GM12878 (cell line): ENCODE data around the gene PAX5. TPM values are rescaled to one million over a fixed set of nuclear protein-coding genes. Genes with fewer than 3 reads are reported as not detected.

ENCODE experiments used
- ATAC-seq: fragments of 200-7000 bp; cut with Tn5 transposase; 3 replicates; pipeline ENCODE4 v1.9.1; 2020; ENCODE audit warnings: mild to moderate bottlenecking, moderate library complexity
- BruUV-seq: library from RNA; stranded (reverse); fragments of 400-500 nt; replicated peaks from 2 replicates; lab custom pipeline; 2021; lab: Mats Ljungman, UMichigan
- CTCF ChIA-PET: fragments of 300-600 bp; sonication (Branson Sonifier 250); formaldehyde crosslinking; extraction: SDS; loops from one replicate; lab custom pipeline; 2021; ENCODE audit warnings: inconsistent platforms; lab: Yijun Ruan, JAX
- POLR2A ChIA-PET: fragments of 350-600 bp; formaldehyde crosslinking; extraction: SDS; loops from one replicate; lab custom pipeline; 2021; ENCODE audit warnings: inconsistent platforms; lab: Charles Lee
- RAD21 ChIA-PET: fragments of 300-600 bp; sonication (Branson Sonifier 250); formaldehyde crosslinking; loops from one replicate; lab custom pipeline; 2023; ENCODE audit warnings: antibody characterized with exemption; ENCODE audit not compliant: unreplicated experiment; lab: Charles Lee
- SMC1A ChIA-PET: fragments of 300-600 bp; sonication (Branson Sonifier 250); formaldehyde crosslinking; loops from one replicate; lab custom pipeline; 2023; ENCODE audit not compliant: unreplicated experiment, uncharacterized antibody; lab: Charles Lee
- DNase-seq: peaks from one replicate; pipeline ENCODE4 v3.0.0-alpha.2; 2011; ENCODE audit warnings: low read depth, low spot score
- FAIRE-seq: peaks from 3 replicates; lab custom pipeline; 2011; peaks lifted over from hg19 to GRCh38; lab: Jason Lieb, UNC
- H2AFZ ChIP-seq: 2 replicates; pipeline ENCODE4 v1.6.0; 2011; ENCODE audit warnings: low read depth, low read length, control low read depth; ENCODE audit not compliant: control insufficient read depth
- H3K27ac ChIP-seq: 2 replicates; pipeline ENCODE4 v1.5.1; 2011; ENCODE audit warnings: control low read depth; ENCODE audit not compliant: control insufficient read depth, insufficient read depth
- H3K27me3 ChIP-seq, 2 experiments: replicated peaks in 1 of 2; 2 replicates each; pipeline versions ENCODE4 v1.6.0 to v1.6.1; 2011; ENCODE audit warnings: low read length in 1 of 2; ENCODE audit not compliant: control insufficient read depth in 2 of 2, insufficient read depth in 2 of 2
- H3K36me3 ChIP-seq, 2 experiments: 2 replicates each; pipeline ENCODE4 v1.5.1; 2011; ENCODE audit warnings: low read length in 1 of 2; ENCODE audit not compliant: control insufficient read depth in 2 of 2, insufficient read depth in 2 of 2
- H3K4me1 ChIP-seq: 2 replicates; pipeline ENCODE4 v1.6.1; 2011; ENCODE audit warnings: mild to moderate bottlenecking, low read length, moderate library complexity, mixed read lengths; ENCODE audit not compliant: control insufficient read depth, insufficient read depth
- H3K4me2 ChIP-seq: 2 replicates; pipeline ENCODE4 v1.6.0; 2011; ENCODE audit warnings: control low read depth; ENCODE audit not compliant: control insufficient read depth, insufficient read depth
- H3K4me3 ChIP-seq: fragments of 200-600 bp; sonication (generic); 2 replicates; pipeline ENCODE4 v1.5.1; 2016
- H3K79me2 ChIP-seq: 2 replicates; pipeline ENCODE4 v1.6.0; 2011; ENCODE audit warnings: low read length; ENCODE audit not compliant: control insufficient read depth, insufficient read depth
- H3K9ac ChIP-seq: 2 replicates; pipeline ENCODE4 v1.8.0; 2011; ENCODE audit warnings: low read length, control low read depth, mixed read lengths; ENCODE audit not compliant: control insufficient read depth, insufficient read depth
- H3K9me3 ChIP-seq: replicated peaks from 3 replicates; pipeline ENCODE4 v1.5.1; 2011; ENCODE audit warnings: mild to moderate bottlenecking, low read length; ENCODE audit not compliant: control insufficient read depth, insufficient read depth
- H4K20me1 ChIP-seq: 2 replicates; pipeline ENCODE4 v1.6.0; 2011; ENCODE audit not compliant: control insufficient read depth, insufficient read depth
- ASH2L ChIP-seq: fragments of 300-600, 200-600 bp; sonication (generic); IDR thresholded peaks from 2 replicates; pipeline ENCODE4 v1.6.1; 2017; ENCODE audit warnings: low read depth, mild to moderate bottlenecking, borderline replicate concordance
- ATF2 ChIP-seq: IDR thresholded peaks from 2 replicates; pipeline ENCODE4 v1.6.1; 2012; ENCODE audit warnings: low read length, inconsistent platforms
- BMI1 ChIP-seq: fragments of 450-650 bp; IDR thresholded peaks from 2 replicates; pipeline ENCODE4 v1.6.1; 2016; ENCODE audit warnings: mild to moderate bottlenecking, moderate library complexity, borderline replicate concordance
- CBX5 ChIP-seq: sonication (generic); IDR thresholded peaks from 2 replicates; pipeline ENCODE4 v1.6.1; 2016; ENCODE audit warnings: low read depth, moderate library complexity, mild to moderate bottlenecking, inconsistent platforms
- CHD4 ChIP-seq: fragments of 200-600 bp; sonication (generic); IDR thresholded peaks from 2 replicates; pipeline ENCODE4 v1.6.1; 2016; ENCODE audit warnings: mild to moderate bottlenecking
- GATAD2B ChIP-seq: fragments of 450-650 bp; conservative IDR thresholded peaks from 2 replicates; pipeline ENCODE4 v1.6.1; 2017; ENCODE audit warnings: low read depth, mild to moderate bottlenecking, moderate library complexity
- HDAC2 ChIP-seq: fragments of 200-600 bp; sonication (generic); IDR thresholded peaks from 2 replicates; pipeline ENCODE4 v1.6.1; 2017
- IRF4 ChIP-seq: IDR thresholded peaks from 2 replicates; pipeline ENCODE4 v1.6.1; 2011; ENCODE audit warnings: low read depth, low read length
- JUND ChIP-seq: IDR thresholded peaks from 2 replicates; pipeline ENCODE4 v1.6.1; 2012; ENCODE audit warnings: low read depth, mild to moderate bottlenecking, low read length, improper control_type of control experiment, moderate library complexity
- MYB ChIP-seq: fragments of 150-350 bp; IDR thresholded peaks from 2 replicates; pipeline ENCODE4 v1.6.1; 2014; ENCODE audit warnings: mild to moderate bottlenecking, low read depth, low read length, borderline replicate concordance
- NFIC ChIP-seq: IDR thresholded peaks from 2 replicates; pipeline ENCODE4 v1.6.1; 2012; ENCODE audit warnings: low read depth, mild to moderate bottlenecking, inconsistent platforms, low read length, moderate library complexity
- RUNX3 ChIP-seq: IDR thresholded peaks from 2 replicates; pipeline ENCODE4 v1.6.1; 2012; ENCODE audit warnings: low read length, inconsistent platforms
- SIN3A ChIP-seq: IDR thresholded peaks from 2 replicates; pipeline ENCODE4 v1.6.1; 2012; ENCODE audit warnings: low read depth, low read length, improper control_type of control experiment
- STAT3 ChIP-seq: IDR thresholded peaks from 2 replicates; pipeline ENCODE4 v1.6.1; 2011; ENCODE audit warnings: low read depth, low read length, improper control_type of control experiment
- TARDBP ChIP-seq: IDR thresholded peaks from 2 replicates; pipeline ENCODE4 v1.6.1; 2016; ENCODE audit warnings: borderline replicate concordance
- TBL1XR1 ChIP-seq: IDR thresholded peaks from 2 replicates; pipeline ENCODE4 v1.6.1; 2012; ENCODE audit warnings: low read depth, low read length, improper control_type of control experiment
- TCF7 ChIP-seq: IDR thresholded peaks from 2 replicates; pipeline ENCODE4 v1.6.1; 2014; ENCODE audit warnings: antibody characterized with exemption, borderline replicate concordance
- ZNF217 ChIP-seq: fragments of 450-650 bp; IDR thresholded peaks from 2 replicates; pipeline ENCODE4 v1.6.1; 2017; ENCODE audit warnings: antibody characterized with exemption, mild to moderate bottlenecking
- WGBS: methylation state at CpG from one replicate; pipeline ENCODE4 v1.1.6; 2016; ENCODE audit warnings: low lambda C conversion rate; ENCODE audit not compliant: insufficient replicate concordance, insufficient coverage; ENCODE audit errors: missing lambda C conversion rate; 5-methylcytosine and 5-hydroxymethylcytosine counted together
- in situ Hi-C: fragments of 300-500 bp; cut with MboI; formaldehyde crosslinking; loops from 9 replicates; pipeline ENCODE4 v1.14.3; 2018; ENCODE audit warnings: mixed read lengths
- intact Hi-C: fragments of 100-400 bp; cut with micrococcal nuclease; formaldehyde crosslinking; loops from one replicate; pipeline ENCODE4 v1.14.2; 2022; ENCODE audit not compliant: unreplicated experiment
- polyA plus RNA-seq, 11 experiments: library from polyadenylated mRNA; depleted of rRNA in 4 of 11; unstranded in 6 of 11; stranded (reverse) in 5 of 11; fragments of >200 nt; fragmentation: Nextera tagmentation in 4 of 11; fragmentation: Illumina TruSeq in 1 of 11; extraction: Ambion mirVana in 4 of 11; extraction: Trizol in 1 of 11; gene quantifications; 1 replicate in 1 of 11; 2 replicates in 10 of 11; pipeline versions ENCODE4 v1.2.1 to v1.2.3, GENCODE V29; 2011 to 2016; ENCODE audit warnings: inconsistent platforms in 2 of 11, missing spikeins in 2 of 11, low read depth in 1 of 11
- total RNA-seq, 4 experiments: library from RNA; depleted of rRNA in 3 of 4; stranded (reverse); fragments of >200 nt in 3 of 4; fragmentation: Illumina TruSeq in 1 of 4; extraction: Trizol in 1 of 4; gene quantifications; 2 replicates each; pipeline versions ENCODE4 v1.2.1 to v1.2.3, GENCODE V29; 2013 to 2021
- TF ChIP-seq, protein P1 (sequence below): IDR thresholded peaks from 2 replicates; pipeline ENCODE4 v1.6.1; 2012; ENCODE audit warnings: mild to moderate bottlenecking, low read depth, low read length

PAX5 gene
- total and polyA plus RNA-seq, 10 of the 15 experiments (the other 5 are each of a cell fraction or from before 2014, with no cell fraction given): 2.2 to 123 (median 31.9) TPM

DNA sequence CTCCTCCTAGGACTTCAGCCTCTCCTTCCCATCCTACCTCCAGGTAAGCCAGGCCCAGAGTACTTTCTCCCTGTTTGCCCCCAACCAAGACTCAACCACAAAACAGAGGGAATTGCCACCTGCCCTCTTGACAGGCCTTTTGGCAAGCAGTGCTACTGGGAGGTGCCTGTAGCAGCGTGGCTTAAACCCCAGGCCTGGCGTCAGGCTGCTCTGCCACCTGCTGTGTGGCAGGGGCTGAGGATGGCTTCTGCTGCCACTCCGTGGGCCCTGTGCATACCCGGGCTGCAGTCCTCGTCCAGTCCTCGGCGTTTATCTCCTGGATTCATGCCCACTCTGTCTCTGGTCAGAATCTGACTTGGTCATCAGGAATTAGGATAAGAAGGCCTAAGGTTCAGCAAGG is 163.1 kb downstream of the PAX5 start:
- peaks cover 27 to 51% of the 10 kb centered on the region in 2 experiments for H3K36me3 ChIP-seq
- H3K4me2 ChIP-seq: no peak overlapping the region
- in situ Hi-C loops (no loop called here), intact Hi-C loops (loop anchor here (5.0 to 10.0 kb wide), 3 partner anchors 254 to 534 kb away; partner anchors contain the start of gene ZCCHC7)
- TF ChIP-seq STAT3 (no peak), TCF7 (no peak), MYB (no peak), NFIC (no peak), TBL1XR1 (no peak), CBX5 (no peak), JUND (no peak), IRF4 (no peak), RUNX3 (no peak), HDAC2 (no peak), TARDBP (no peak), BMI1 (no peak), ASH2L (no peak), SIN3A (no peak), ZNF217 (no peak), GATAD2B (no peak), CHD4 (no peak), ATF2 (no peak)
- TF ChIP-seq, protein P1, sequence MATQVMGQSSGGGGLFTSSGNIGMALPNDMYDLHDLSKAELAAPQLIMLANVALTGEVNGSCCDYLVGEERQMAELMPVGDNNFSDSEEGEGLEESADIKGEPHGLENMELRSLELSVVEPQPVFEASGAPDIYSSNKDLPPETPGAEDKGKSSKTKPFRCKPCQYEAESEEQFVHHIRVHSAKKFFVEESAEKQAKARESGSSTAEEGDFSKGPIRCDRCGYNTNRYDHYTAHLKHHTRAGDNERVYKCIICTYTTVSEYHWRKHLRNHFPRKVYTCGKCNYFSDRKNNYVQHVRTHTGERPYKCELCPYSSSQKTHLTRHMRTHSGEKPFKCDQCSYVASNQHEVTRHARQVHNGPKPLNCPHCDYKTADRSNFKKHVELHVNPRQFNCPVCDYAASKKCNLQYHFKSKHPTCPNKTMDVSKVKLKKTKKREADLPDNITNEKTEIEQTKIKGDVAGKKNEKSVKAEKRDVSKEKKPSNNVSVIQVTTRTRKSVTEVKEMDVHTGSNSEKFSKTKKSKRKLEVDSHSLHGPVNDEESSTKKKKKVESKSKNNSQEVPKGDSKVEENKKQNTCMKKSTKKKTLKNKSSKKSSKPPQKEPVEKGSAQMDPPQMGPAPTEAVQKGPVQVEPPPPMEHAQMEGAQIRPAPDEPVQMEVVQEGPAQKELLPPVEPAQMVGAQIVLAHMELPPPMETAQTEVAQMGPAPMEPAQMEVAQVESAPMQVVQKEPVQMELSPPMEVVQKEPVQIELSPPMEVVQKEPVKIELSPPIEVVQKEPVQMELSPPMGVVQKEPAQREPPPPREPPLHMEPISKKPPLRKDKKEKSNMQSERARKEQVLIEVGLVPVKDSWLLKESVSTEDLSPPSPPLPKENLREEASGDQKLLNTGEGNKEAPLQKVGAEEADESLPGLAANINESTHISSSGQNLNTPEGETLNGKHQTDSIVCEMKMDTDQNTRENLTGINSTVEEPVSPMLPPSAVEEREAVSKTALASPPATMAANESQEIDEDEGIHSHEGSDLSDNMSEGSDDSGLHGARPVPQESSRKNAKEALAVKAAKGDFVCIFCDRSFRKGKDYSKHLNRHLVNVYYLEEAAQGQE: no peak
- no peak overlapping the region for H3K9ac ChIP-seq
- ATAC-seq (no peak), DNase-seq (no peak), FAIRE-seq (no peak)
- H3K4me3 ChIP-seq: no peak overlapping the region
- CTCF ChIA-PET: interaction anchor here (0.9 kb wide), 1 partner anchor 545 kb away, joined by 3 read pairs; no protein-coding TSS in a partner anchor
- peaks cover 5% of the 10 kb centered on the region for H3K4me1 ChIP-seq
- H4K20me1 ChIP-seq: no peaks in the 10 kb centered on the region
- BruUV-seq: no TSS peak
- POLR2A ChIA-PET: no interaction called here
- no peak overlapping the region for H3K27ac ChIP-seq
- H3K9me3 ChIP-seq: no peaks in the 10 kb centered on the region
- no peaks in the 10 kb centered on the region for H3K27me3 ChIP-seq
- 83% methylated on average over 7 of the region's 7 CpGs for WGBS
- no peak overlapping the region for H2AFZ ChIP-seq
- H3K79me2 ChIP-seq: peaks cover 3% of the 10 kb centered on the region
- RAD21 ChIA-PET: interaction anchor here (0.7 kb wide), 1 partner anchor 121 kb away, joined by 3 read pairs; no protein-coding TSS in a partner anchor
- SMC1A ChIA-PET: interaction anchor here (0.5 to 0.6 kb wide), 3 partner anchors 120 to 534 kb away, joined by 3 to 4 read pairs (median 3); no protein-coding TSS in a partner anchor
